ENCODE results near the gene CDK19. TPM values are rescaled to one million over a fixed set of nuclear protein-coding genes. Genes with fewer than 3 reads are reported as not detected.

CDK19 gene
- total RNA-seq, 1 experiment from 2014 or later = 11.7 TPM

- TF ChIP-seq EMX1 (CRISPR knock-in tag; IDR thresholded peaks at IDR 0.05) (no peak), AFF4 (CRISPR knock-in tag; IDR thresholded peaks at IDR 0.05; ENCODE audit: borderline replicate concordance) (no peak), CREM (CRISPR knock-in tag; IDR thresholded peaks at IDR 0.05) (no peak), MLX (CRISPR knock-in tag; IDR thresholded peaks at IDR 0.05) (no peak)
Measured at GRCh38 chr6:110660066-110660655, 155.1 kb downstream of the CDK19 start (continued).

- Mint-ChIP-seq H3K36me3 (no peaks in the 10 kb centered on the region), H3K9me3 (no peaks in the 10 kb centered on the region), H3K27ac (no peak overlapping the region), H3K4me1 (peaks cover 18% of the 10 kb centered on the region), H3K4me3 (no peak overlapping the region), H3K27me3 (ENCODE audit: low read depth) (no peaks in the 10 kb centered on the region)
- no peak for TF ChIP-seq JUN (CRISPR knock-in tag; IDR thresholded peaks at IDR 0.05)
- no peak for TF ChIP-seq ZNF317 (CRISPR knock-in tag; IDR thresholded peaks at IDR 0.05; ENCODE audit: borderline replicate concordance, low read depth)
- no peak for TF ChIP-seq USF2 (CRISPR knock-in tag; IDR thresholded peaks at IDR 0.05)
- no peak for TF ChIP-seq NR1H2 (CRISPR knock-in tag; IDR thresholded peaks at IDR 0.05)
- TF ChIP-seq ELF4 (CRISPR knock-in tag; IDR thresholded peaks at IDR 0.05; ENCODE audit: low read depth) = no peak
- TF ChIP-seq CDX4 (CRISPR knock-in tag; IDR thresholded peaks at IDR 0.05; ENCODE audit: borderline replicate concordance) = no peak
- no peak for TF ChIP-seq MYBL2 (CRISPR knock-in tag; IDR thresholded peaks at IDR 0.05)
- TF ChIP-seq ZNF423 (CRISPR knock-in tag; IDR thresholded peaks at IDR 0.05) = no peak
- no peak for TF ChIP-seq ZNF121 (CRISPR knock-in tag; IDR thresholded peaks at IDR 0.05)
- no peak for TF ChIP-seq GTF2I (CRISPR knock-in tag; conservative IDR thresholded peaks at IDR 0.05)
- no peak for TF ChIP-seq RORB (CRISPR knock-in tag; IDR thresholded peaks at IDR 0.05)
- no peak for TF ChIP-seq ATF6 (CRISPR knock-in tag; IDR thresholded peaks at IDR 0.05)
- TF ChIP-seq CREB1 (CRISPR knock-in tag; IDR thresholded peaks at IDR 0.05) = no peak
- ChIA-PET CTCF (interaction anchor here (0.6 to 1.7 kb wide), 3 partner anchors 12 to 389 kb away, joined by 4 to 7 read pairs (median 5); no protein-coding TSS in a partner anchor), POLR2A (no interaction called here)
- ATAC-seq (no peak), DNase-seq (ENCODE audit: low spot score) (no peak)
Measured at GRCh38 chr6:110658631-110659211, 156.5 kb downstream of the CDK19 start.

All from WTC11 (cell line).